ENCODE results near the gene SCN11A.

- TF ChIP-seq POLR2AphosphoS5 (IDR thresholded peaks at IDR 0.05; ENCODE audit: low read depth, low read length) (no peak), REST (IDR thresholded peaks at IDR 0.05; ENCODE audit: insufficient read depth in 1 of 2, low read depth in 2 of 2, low read length in 2 of 2) (no peak), TAF1 (IDR thresholded peaks at IDR 0.05; ENCODE audit: borderline replicate concordance, insufficient read depth, low read length) (no peak), SIN3A (IDR thresholded peaks at IDR 0.05; ENCODE audit: borderline replicate concordance, insufficient read depth, low read length) (no peak), FOXP2 (optimal IDR thresholded peaks at IDR 0.05; ENCODE audit: borderline replicate concordance, extremely low read depth, extremely low read length, insufficient read depth) (no peak)
Measured at GRCh38 chr3:39090922-39091321, 39.2 kb upstream of the SCN11A start.

All from PFSK-1 (cell line).